HepG2 (cell line): ENCODE data around the gene CAPN9. TPM values are rescaled to one million over a fixed set of nuclear protein-coding genes. Genes with fewer than 3 reads are reported as not detected.
A peak's percentile ranks its signal among the peaks of the same experiment; 100 is the strongest.

Experiments
- BRD4 ChIP-seq: sonication (generic); formaldehyde crosslinking; IDR thresholded peaks from 2 replicates; pipeline ENCODE4 v1.4.0; 2020; ENCODE audit warnings: missing genetic modification reagents
- EHMT2 ChIP-seq: fragments of 200-600 bp; sonication (generic); IDR thresholded peaks from 2 replicates; pipeline ENCODE4 v1.7.0; 2017; ENCODE audit warnings: antibody characterized with exemption, low read depth, low read length, borderline replicate concordance
- FIP1L1 ChIP-seq: fragments of 200-400 bp; formaldehyde crosslinking; IDR thresholded peaks from 2 replicates; pipeline ENCODE4 v1.6.1; 2018; ENCODE audit warnings: low read depth, mild to moderate bottlenecking, low read length, moderate library complexity, borderline replicate concordance; ENCODE audit not compliant: insufficient read depth
- FOXJ3 ChIP-seq: sonication (generic); formaldehyde crosslinking; IDR thresholded peaks from 2 replicates; pipeline ENCODE4 v1.4.0; 2020; ENCODE audit warnings: missing genetic modification reagents, mild to moderate bottlenecking, borderline replicate concordance
- HHEX ChIP-seq: IDR thresholded peaks from 2 replicates; pipeline ENCODE4 v1.6.1; 2016; ENCODE audit warnings: control low read depth
- JDP2 ChIP-seq: sonication (generic); formaldehyde crosslinking; IDR thresholded peaks from 2 replicates; pipeline ENCODE4 v1.8.1; 2022; ENCODE audit warnings: missing genetic modification reagents, borderline replicate concordance
- KDM5B ChIP-seq: sonication (generic); formaldehyde crosslinking; IDR thresholded peaks from 2 replicates; pipeline ENCODE4 v1.4.0; 2020; ENCODE audit warnings: missing genetic modification reagents, mild to moderate bottlenecking, borderline replicate concordance
- NFYB ChIP-seq: sonication (generic); formaldehyde crosslinking; IDR thresholded peaks from 2 replicates; pipeline ENCODE4 v1.4.0; 2020; ENCODE audit warnings: missing genetic modification reagents
- PCBP1 ChIP-seq: fragments of 200-400 bp; formaldehyde crosslinking; IDR thresholded peaks from 2 replicates; pipeline ENCODE4 v1.6.1; 2017; ENCODE audit warnings: mild to moderate bottlenecking, low read depth, low read length, borderline replicate concordance
- PHF20 ChIP-seq: sonication (generic); formaldehyde crosslinking; IDR thresholded peaks from 2 replicates; pipeline ENCODE4 v1.5.0; 2020; ENCODE audit warnings: mild to moderate bottlenecking, missing genetic modification reagents
- RBFOX2 ChIP-seq: fragments of 200-400 bp; formaldehyde crosslinking; IDR thresholded peaks from 2 replicates; pipeline ENCODE4 v1.6.1; 2017; ENCODE audit warnings: low read depth, mild to moderate bottlenecking, low read length
- SRSF1 ChIP-seq: fragments of 200-400 bp; formaldehyde crosslinking; optimal IDR thresholded peaks from 2 replicates; pipeline ENCODE3; 2017; ENCODE audit warnings: mild to moderate bottlenecking, low read depth, low read length, moderate library complexity
- TCF7 ChIP-seq: sonication (generic); IDR thresholded peaks from 2 replicates; pipeline ENCODE4 v1.6.1; 2016; ENCODE audit warnings: antibody characterized with exemption, low read depth
- ZFP36L1 ChIP-seq: sonication (generic); formaldehyde crosslinking; IDR thresholded peaks from 2 replicates; pipeline ENCODE4 v1.8.0; 2022; ENCODE audit warnings: mild to moderate bottlenecking, missing genetic modification reagents, moderate library complexity
- ZMAT3 ChIP-seq: sonication (generic); formaldehyde crosslinking; conservative IDR thresholded peaks from 2 replicates; pipeline ENCODE4 v1.7.0; 2021; ENCODE audit warnings: missing genetic modification reagents
- ZNF160 ChIP-seq: sonication (generic); formaldehyde crosslinking; IDR thresholded peaks from 2 replicates; pipeline ENCODE4 v1.8.0; 2022; ENCODE audit warnings: mild to moderate bottlenecking, inconsistent platforms, missing genetic modification reagents
- ZNF235 ChIP-seq: sonication (generic); formaldehyde crosslinking; IDR thresholded peaks from 2 replicates; pipeline ENCODE4 v1.8.1; 2023; ENCODE audit warnings: mild to moderate bottlenecking, missing genetic modification reagents, borderline replicate concordance
- ZNF510 ChIP-seq: sonication (generic); formaldehyde crosslinking; IDR thresholded peaks from 2 replicates; pipeline ENCODE4 v1.4.0; 2020; ENCODE audit warnings: low read depth, mild to moderate bottlenecking, missing genetic modification reagents
- ZNF543 ChIP-seq: sonication (generic); formaldehyde crosslinking; IDR thresholded peaks from 2 replicates; pipeline ENCODE4 v1.4.0; 2020; ENCODE audit warnings: mild to moderate bottlenecking, missing genetic modification reagents
- ZNF747 ChIP-seq: sonication (generic); formaldehyde crosslinking; IDR thresholded peaks from 2 replicates; pipeline ENCODE4 v1.8.1; 2023; ENCODE audit warnings: missing genetic modification reagents, mild to moderate bottlenecking, borderline replicate concordance
- polyA plus RNA-seq, 8 experiments: library from polyadenylated mRNA; depleted of rRNA in 3 of 8; stranded (reverse) in 7 of 8; unstranded in 1 of 8; fragments of >200 nt; fragmentation: Illumina TruSeq in 4 of 8; extraction: Trizol in 4 of 8; gene quantifications; 2 replicates each; pipeline versions ENCODE4 v1.2.1 to v1.2.3, GENCODE V29; 2011 to 2016; ENCODE audit warnings: low read depth in 4 of 8, missing spikeins in 1 of 8, mixed read lengths in 1 of 8; ENCODE audit not compliant: insufficient read depth in 1 of 8
- total RNA-seq, 5 experiments: library from RNA; depleted of rRNA; stranded (reverse); fragments of >200 nt; fragmentation: Illumina TruSeq; extraction: Trizol; gene quantifications; 2 replicates each; pipeline ENCODE4 v1.2.3, GENCODE V29; 2016; ENCODE audit warnings: low read depth in 1 of 5
- TF ChIP-seq, protein P1 (sequence below): sonication (generic); formaldehyde crosslinking; conservative IDR thresholded peaks from 2 replicates; pipeline ENCODE4 v1.4.0; 2020; ENCODE audit warnings: missing genetic modification reagents
- TF ChIP-seq, protein P2 (sequence below): fragments of 450-650 bp; IDR thresholded peaks from 2 replicates; pipeline ENCODE4 v1.6.1; 2017
- TF ChIP-seq, protein P3 (sequence below): IDR thresholded peaks from 2 replicates; pipeline ENCODE4 v1.6.1; 2012; ENCODE audit warnings: low read depth, low read length, improper control_type of control experiment
- TF ChIP-seq, protein P4 (sequence below): sonication (generic); formaldehyde crosslinking; IDR thresholded peaks from 2 replicates; pipeline ENCODE4 v1.5.1; 2020; ENCODE audit warnings: missing genetic modification reagents, mild to moderate bottlenecking, borderline replicate concordance
- TF ChIP-seq, protein P5 (sequence below): sonication (generic); formaldehyde crosslinking; IDR thresholded peaks from 2 replicates; pipeline ENCODE4 v1.5.0; 2020; ENCODE audit warnings: mild to moderate bottlenecking, missing genetic modification reagents, moderate library complexity

Gene CAPN9
- total and polyA plus RNA-seq, 2 of the 13 experiments (the other 11 are each of a cell fraction or from before 2014, with no cell fraction given): 0.04 to 0.31 TPM

DNA sequence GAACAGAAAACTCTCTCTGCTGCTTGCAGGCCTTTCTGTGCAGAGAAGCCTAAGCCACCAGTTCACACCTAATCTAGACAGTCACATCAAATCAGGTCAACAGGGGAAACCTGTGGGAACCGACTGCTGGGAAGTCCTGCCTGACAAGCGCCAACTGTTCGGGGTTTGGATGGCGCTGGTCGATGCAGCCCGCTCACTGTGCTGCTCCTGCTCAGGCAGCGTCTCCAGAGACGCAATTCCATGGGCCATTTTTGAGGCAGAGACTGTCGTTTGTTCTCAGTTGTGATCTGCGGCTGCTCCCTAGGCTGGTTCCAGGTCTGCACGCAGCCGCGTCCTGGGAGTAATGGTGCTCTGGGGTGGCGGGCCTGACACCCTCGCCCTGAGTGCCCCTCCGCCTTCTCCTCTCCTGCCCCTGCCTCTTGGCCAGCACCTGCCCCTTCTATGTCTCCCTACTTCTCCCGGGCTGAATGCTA is 34.7 kb upstream of the CAPN9 start (continued):
- TF ChIP-seq, protein P1, sequence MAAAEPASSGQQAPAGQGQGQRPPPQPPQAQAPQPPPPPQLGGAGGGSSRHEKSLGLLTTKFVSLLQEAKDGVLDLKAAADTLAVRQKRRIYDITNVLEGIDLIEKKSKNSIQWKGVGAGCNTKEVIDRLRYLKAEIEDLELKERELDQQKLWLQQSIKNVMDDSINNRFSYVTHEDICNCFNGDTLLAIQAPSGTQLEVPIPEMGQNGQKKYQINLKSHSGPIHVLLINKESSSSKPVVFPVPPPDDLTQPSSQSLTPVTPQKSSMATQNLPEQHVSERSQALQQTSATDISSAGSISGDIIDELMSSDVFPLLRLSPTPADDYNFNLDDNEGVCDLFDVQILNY (CRISPR knock-in tag): no peak
- 0 out of 2 replicates have a peak, but pooled peaks have one; percentile 28 for TF ChIP-seq ZMAT3
- no peak for TF ChIP-seq BRD4
- no peak for TF ChIP-seq HHEX (CRISPR knock-in tag)
- TF ChIP-seq JDP2 (CRISPR knock-in tag): no peak
- peak; percentile 33 for TF ChIP-seq SRSF1
- TF ChIP-seq ZNF160: no peak; the same call in 1 of the 2 replicates
- no peak for TF ChIP-seq ZNF235 (CRISPR knock-in tag)
- TF ChIP-seq, protein P2, sequence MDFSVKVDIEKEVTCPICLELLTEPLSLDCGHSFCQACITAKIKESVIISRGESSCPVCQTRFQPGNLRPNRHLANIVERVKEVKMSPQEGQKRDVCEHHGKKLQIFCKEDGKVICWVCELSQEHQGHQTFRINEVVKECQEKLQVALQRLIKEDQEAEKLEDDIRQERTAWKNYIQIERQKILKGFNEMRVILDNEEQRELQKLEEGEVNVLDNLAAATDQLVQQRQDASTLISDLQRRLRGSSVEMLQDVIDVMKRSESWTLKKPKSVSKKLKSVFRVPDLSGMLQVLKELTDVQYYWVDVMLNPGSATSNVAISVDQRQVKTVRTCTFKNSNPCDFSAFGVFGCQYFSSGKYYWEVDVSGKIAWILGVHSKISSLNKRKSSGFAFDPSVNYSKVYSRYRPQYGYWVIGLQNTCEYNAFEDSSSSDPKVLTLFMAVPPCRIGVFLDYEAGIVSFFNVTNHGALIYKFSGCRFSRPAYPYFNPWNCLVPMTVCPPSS: no peak
- TF ChIP-seq, protein P3, sequence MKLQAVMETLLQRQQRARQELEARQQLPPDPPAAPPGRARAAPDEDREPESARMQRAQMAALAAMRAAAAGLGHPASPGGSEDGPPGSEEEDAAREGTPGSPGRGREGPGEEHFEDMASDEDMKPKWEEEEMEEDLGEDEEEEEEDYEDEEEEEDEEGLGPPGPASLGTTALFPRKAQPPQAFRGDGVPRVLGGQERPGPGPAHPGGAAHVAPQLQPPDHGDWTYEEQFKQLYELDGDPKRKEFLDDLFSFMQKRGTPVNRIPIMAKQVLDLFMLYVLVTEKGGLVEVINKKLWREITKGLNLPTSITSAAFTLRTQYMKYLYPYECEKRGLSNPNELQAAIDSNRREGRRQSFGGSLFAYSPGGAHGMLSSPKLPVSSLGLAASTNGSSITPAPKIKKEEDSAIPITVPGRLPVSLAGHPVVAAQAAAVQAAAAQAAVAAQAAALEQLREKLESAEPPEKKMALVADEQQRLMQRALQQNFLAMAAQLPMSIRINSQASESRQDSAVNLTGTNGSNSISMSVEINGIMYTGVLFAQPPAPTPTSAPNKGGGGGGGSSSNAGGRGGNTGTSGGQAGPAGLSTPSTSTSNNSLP: no peak
- no peak for TF ChIP-seq TCF7
- no peak for TF ChIP-seq PCBP1
- TF ChIP-seq PHF20 (CRISPR knock-in tag): no peak
- TF ChIP-seq ZNF510 (CRISPR knock-in tag): no peak
- TF ChIP-seq, protein P4, sequence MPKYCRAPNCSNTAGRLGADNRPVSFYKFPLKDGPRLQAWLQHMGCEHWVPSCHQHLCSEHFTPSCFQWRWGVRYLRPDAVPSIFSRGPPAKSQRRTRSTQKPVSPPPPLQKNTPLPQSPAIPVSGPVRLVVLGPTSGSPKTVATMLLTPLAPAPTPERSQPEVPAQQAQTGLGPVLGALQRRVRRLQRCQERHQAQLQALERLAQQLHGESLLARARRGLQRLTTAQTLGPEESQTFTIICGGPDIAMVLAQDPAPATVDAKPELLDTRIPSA (CRISPR knock-in tag): no peak
- TF ChIP-seq ZFP36L1 (CRISPR knock-in tag): no peak
- TF ChIP-seq FIP1L1: no peak
- 0 out of 2 replicates have a peak, but pooled peaks have one; percentile 33 for TF ChIP-seq ZNF543
- no peak for TF ChIP-seq ZNF747 (CRISPR knock-in tag)
- TF ChIP-seq, protein P5, sequence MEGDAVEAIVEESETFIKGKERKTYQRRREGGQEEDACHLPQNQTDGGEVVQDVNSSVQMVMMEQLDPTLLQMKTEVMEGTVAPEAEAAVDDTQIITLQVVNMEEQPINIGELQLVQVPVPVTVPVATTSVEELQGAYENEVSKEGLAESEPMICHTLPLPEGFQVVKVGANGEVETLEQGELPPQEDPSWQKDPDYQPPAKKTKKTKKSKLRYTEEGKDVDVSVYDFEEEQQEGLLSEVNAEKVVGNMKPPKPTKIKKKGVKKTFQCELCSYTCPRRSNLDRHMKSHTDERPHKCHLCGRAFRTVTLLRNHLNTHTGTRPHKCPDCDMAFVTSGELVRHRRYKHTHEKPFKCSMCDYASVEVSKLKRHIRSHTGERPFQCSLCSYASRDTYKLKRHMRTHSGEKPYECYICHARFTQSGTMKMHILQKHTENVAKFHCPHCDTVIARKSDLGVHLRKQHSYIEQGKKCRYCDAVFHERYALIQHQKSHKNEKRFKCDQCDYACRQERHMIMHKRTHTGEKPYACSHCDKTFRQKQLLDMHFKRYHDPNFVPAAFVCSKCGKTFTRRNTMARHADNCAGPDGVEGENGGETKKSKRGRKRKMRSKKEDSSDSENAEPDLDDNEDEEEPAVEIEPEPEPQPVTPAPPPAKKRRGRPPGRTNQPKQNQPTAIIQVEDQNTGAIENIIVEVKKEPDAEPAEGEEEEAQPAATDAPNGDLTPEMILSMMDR: no peak
- TF ChIP-seq FOXJ3 (CRISPR knock-in tag): no peak
- peak; percentile 77 for TF ChIP-seq RBFOX2
- 0 out of 2 replicates have a peak, but pooled peaks have one; percentile 44 for TF ChIP-seq KDM5B (CRISPR knock-in tag)
- no peak for TF ChIP-seq EHMT2
- no peak for TF ChIP-seq NFYB (CRISPR knock-in tag)
